HEK293 (cell line): Measurements from ENCODE around the gene CDC34.

Experiments used
- KLF10 ChIP-seq: fragments of 450-650 bp; IDR thresholded peaks from 2 replicates; pipeline ENCODE4 v1.5.1; 2018; ENCODE audit warnings: missing biosample characterization, mild to moderate bottlenecking, missing genetic modification characterization
- ZBTB21 ChIP-seq: fragments of 450-650 bp; formaldehyde crosslinking; IDR thresholded peaks from 2 replicates; pipeline ENCODE4 v1.5.1; 2017; ENCODE audit warnings: missing biosample characterization, missing genetic modification characterization
- ZNF785 ChIP-seq: fragments of 450-650 bp; formaldehyde crosslinking; IDR thresholded peaks from 2 replicates; pipeline ENCODE4 v1.5.1; 2016; ENCODE audit warnings: missing biosample characterization, missing genetic modification characterization
- TF ChIP-seq, protein P1 (sequence below): fragments of 450-650 bp; formaldehyde crosslinking; IDR thresholded peaks from 2 replicates; pipeline ENCODE4 v1.5.1; 2016; ENCODE audit warnings: missing biosample characterization, missing genetic modification characterization, low read depth

DNA sequence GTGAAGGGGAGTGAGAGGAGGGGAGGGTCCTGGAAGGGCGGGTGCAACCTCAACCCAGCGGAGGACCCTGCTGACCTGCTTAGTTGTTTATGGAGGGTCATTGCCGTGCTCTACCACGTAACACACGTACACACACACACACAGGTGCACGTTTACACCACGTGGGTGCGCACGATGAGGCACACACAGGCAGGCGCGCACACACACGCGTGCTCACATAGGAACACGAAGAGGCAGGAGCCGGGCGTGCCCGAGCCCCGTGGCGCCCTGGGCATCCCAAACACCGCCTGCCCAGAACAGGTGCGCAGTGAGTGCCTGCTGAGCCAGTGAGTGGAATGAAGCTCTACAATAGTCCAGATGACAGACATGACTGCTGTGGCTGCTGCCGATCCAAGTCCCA, 46.5 kb upstream of the CDC34 start:
- TF ChIP-seq, protein P1, sequence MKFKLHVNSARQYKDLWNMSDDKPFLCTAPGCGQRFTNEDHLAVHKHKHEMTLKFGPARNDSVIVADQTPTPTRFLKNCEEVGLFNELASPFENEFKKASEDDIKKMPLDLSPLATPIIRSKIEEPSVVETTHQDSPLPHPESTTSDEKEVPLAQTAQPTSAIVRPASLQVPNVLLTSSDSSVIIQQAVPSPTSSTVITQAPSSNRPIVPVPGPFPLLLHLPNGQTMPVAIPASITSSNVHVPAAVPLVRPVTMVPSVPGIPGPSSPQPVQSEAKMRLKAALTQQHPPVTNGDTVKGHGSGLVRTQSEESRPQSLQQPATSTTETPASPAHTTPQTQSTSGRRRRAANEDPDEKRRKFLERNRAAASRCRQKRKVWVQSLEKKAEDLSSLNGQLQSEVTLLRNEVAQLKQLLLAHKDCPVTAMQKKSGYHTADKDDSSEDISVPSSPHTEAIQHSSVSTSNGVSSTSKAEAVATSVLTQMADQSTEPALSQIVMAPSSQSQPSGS (tag by site-specific recombination): no peak
- TF ChIP-seq ZBTB21 (no peak), ZNF785 (tag by site-specific recombination) (no peak), KLF10 (tag by site-specific recombination) (no peak)
